ENCODE results near the gene SPATA13.

SPATA13 gene

DNA sequence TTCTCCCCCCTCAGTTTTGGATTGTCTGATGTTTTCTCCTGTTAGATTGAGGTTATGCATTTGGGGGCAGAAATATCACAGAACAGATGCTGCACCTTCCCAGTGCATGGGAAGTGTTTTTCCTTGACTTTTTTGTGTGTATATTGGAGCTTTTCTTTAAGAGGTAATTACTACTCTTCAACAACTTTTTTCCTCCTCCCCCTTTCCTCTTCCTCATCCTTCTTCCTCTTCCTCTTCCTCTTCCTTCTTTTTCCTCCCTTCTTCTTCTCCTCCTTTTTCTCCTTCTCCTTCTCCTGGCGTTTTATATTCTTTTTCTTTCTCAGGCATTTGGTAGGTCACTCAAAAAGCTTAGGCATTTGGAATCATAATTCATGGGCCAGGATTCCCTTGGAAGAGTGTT, 18.1 kb upstream of the SPATA13 start:
- DNase-seq: no peak

DNA sequence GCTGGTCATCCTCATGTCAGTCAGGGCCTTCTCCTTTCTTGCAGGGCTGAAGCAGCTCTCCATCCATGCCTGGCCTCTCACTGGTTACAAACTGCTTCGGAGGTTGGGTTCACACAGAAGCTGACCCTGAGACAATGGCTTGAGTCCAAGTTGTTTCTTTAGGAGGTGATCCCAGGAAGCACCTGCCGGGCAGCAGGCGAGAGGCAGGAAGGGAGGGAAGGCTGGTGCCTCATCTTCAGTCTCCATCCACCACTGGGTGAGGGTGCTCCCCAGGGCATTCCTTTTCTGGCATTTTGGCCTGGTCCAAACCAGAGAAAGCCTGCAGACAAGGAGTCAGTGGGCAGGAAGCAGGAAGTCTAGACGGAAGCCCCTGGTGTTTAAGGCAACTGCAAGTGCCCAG, 17.6 kb upstream of the SPATA13 start:
- no peak for DNase-seq

DNA sequence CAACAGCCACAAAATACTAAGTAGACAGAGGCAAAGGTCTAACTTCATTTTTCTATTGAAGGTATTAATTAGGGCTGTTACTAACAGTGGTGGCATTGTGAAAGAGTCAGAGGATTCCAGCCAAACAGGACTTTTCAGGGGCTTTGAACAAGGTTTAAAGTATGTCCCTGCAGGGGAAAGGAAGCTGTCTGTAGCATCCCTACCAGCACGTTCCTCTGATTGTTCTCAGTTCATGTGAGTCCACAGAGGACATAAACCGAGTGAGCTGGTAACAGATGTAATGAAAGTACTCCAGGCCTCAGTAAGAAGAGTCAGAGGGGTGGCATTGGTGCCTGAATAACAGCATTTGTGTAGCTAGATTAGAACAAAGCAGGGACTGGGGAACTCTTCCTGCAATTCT, 15.3 kb upstream of the SPATA13 start:
- no peak for DNase-seq

DNA sequence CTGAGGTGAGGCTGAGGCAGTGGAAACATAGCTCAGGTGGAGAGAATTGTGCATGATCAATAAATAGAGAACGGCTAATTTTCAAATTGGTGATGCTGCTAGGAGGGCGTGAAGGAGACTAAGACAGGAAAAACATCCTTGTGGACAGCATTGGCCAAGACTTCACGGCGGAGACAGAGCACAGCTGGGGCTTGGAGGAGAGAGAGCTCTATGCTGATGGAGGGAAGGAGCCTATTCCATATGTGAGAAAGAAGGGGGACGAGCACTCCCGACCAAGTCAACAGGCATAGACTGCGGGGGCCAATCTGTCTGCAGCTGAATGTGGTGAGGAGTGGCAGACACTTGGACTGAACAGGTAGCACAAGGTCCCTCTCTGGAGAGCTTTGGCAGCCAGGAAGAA, 14.8 kb upstream of the SPATA13 start:
- no peak for DNase-seq

DNA sequence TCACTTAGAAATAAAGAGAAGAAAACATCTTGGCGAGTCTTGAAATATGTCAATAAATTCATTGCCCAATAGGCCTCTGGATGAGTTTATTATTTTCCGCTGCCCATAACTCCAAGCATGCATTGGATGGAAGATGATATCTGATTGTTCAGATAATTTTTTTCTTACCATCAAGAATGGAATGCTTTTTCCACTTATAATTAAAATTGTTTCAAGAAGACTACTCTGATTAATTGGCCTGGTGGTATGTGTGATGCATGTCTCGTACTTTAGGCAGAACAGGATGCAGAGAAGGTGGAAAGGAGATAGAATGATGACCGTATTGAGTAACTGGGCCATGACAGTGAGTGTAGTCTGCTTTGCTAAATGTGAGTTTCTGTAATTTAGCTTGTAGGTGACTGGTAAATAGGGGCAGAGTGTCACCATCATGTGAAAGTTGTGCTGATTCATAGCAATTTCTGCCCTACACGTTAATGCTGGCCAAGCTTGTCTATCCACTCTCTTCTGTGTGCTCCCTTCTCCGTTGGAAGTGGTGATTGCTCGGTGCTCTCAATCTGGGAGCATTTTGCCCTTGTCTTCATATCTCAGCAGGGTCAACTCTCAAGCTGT, 13.5 kb upstream of the SPATA13 start:
- no peak for DNase-seq

DNA sequence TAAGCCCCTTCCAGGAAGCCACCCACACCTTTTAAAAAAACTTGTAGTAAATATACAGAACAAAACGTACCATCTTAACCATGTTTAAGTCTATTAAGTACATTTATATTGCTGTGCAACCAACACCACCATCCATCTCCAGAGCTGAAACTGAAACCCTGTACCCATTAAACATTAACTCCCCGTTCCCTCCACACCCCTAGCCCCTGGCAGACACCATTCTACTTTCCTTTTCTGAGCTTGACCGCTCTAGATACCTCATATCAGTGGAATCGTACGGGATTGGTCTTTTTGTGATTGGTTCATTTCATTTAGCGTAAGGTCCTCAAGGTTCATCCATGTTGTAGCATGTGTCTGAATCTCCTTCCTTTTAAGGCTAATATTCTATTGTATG, 13.0 kb upstream of the SPATA13 start:
- DNase-seq: no peak

DNA sequence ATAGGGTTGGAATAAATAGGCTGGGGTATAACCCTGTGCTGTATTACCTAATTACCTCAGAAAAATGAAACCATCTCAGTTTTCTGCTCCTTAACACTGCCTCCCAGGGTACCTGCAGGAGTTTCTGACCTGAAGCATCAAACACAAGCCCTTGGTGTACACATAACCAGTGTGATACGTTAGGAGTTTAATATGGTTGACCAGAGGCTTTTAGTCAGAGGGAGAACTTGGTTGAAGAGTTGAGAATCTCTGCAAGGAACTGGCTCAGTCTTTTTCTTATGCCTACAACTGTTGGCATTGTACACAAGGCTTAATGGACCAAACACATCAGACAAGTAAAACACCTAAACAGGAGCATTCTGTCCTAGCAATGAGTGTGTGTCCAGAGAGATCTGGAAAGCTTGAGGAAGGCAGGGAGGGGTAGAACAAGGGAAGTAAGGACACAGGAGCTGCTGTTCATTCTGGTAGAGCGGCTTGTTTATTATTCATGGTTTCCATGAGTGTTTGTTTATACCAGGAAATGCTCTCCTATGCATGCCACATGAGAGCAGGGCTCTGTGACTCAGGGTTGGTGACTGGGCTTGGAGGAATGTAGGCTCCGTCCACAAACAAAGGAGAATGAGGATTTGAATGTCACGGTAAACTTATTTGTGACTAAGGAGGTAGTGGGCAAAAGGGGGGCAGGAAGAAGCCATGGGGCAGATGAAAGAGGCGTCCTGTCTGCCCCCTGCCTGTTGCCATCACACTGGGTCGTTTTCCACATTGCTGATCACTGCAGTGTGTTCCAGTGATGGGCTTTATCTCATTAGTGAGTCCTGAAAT, 11.9 kb upstream of the SPATA13 start:
- peak; percentile 41 for DNase-seq

DNA sequence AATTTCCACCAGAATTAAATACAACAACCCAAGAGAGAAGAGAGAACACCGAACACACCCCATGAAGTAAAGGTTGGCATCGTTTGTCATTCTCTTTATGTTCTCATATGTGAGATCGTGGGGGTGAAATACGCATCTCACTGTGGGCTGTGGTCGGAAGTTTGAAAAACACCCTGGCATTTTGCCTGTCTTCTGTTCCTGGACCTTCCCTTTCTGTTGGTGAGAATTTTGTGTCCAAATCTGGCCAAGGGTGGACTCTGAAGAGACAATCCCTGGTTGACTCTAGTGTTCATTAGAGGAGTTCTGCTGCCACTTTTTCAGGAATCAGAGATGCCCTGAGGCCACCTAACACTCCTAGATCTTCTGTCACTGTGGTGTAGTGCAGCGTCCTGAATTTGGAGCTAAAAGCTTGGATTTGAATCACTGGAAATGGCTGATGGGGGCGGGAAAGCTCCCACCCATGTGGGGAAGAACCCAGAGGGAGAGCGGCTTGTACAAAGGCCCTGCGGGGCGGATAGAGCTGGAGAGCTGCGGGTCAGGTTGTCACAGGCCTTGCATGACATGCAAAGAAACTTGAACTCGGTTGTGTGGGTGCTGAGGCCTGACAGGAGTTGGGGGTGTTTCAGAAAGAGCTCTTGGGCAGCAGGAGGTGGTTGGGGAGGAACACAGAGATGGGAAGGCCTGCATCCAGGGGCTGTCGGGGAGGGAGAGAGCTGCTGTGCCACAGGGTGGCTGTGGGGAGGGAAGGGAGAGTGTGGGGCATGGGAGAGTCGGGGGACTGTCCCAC, 11.1 kb upstream of the SPATA13 start:
- no peak for DNase-seq

DNA sequence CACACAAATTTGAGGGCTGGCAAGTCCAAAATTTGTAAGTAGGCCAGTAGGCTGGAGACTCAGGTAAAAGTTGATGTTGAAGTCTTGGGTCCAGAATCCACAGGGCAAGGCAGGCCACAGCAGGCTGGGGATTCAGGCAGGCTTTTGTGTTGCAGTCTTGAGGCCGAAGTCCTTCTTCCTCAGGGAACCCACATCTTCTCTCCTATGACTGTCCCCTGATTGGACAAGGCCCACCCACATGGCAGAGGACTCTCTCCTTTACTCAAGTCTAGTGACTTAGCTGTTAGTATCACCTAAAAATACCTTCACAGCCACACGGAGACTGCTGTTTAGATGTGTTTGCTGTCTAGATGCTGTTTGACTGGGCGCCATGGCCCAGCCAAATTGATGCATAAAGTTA, 9.9 kb upstream of the SPATA13 start:
- no peak for DNase-seq

DNA sequence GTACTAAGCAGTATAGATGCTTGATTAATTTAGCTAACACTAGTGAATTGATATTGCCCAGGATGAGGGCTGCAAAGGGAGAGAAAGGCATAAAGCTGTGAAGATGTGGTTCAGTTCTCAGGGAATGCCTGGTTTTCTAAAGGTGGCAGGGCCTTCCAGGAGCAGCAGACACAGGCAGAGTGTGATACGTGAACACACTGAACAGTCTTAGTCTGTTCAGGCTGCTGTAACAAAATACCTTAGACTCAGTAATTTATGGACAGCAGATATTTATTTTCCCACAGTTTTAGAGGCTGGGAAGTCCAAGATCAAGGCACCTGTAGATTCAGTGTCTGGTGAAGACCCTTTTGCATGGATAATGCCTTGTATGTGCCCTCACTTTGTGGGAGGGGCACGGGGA, 8.7 kb upstream of the SPATA13 start:
- no peak for DNase-seq

DNA sequence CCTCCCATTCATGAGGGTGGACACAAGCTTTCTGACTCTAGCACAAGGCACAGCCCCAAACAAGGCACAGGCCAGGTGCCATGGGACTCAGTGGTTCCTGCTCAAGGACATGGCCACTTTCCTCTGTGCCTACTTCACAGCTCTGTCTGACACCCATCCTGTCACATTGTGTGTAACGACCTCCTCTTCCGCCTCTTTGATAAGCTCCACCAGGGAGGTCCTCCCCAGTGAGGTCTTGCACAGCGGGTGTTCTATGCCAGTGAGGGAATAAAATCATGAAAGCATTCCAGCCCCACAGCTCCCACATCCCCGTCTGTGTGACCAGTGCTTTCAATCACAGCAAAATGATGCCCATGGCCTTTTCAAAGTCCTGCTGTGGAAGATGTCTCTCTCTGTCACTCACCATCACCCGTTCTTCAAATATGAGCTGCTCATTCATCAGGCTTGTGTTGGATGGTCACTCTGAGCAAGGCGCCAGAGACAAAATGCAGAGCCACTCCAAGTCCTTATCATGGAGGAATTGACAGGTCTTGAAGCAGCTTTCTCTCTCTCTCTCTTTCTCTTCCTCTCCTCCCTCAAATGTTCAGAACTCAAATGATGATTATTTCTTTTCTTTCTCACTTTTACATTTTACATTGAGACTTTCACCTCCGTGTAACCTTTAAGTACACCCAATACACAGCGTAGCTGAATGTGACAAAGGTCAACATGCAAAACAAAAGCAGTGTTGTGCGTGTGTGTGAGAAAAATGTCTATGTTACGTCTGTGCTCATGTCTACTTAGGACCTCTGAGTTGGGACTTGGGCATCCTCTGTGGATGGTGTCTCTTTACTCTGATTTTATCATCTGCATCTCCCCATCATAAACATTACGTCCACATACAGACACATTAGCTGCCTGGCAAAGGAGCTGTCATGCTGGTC, 8.0 kb upstream of the SPATA13 start:
- no peak for DNase-seq

DNA sequence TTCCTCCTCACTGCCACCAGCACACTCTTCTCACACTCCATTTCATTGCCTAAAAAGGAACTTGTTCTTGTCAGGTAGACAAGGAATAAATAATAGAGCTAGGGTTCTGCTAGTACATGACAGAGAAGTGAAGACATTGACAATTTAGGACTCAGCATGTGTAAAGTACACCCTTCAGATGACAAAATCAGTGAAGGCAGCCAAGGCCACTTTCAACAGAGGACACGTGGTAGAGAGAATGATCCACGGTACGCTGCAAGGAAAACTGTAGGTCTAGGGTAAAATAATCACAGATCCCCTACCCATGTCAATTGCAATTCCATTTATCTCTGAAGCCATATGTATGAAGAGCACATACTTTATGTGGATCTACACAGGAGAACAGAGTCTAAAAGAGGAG, 7.2 kb upstream of the SPATA13 start:
- no peak for DNase-seq

DNA sequence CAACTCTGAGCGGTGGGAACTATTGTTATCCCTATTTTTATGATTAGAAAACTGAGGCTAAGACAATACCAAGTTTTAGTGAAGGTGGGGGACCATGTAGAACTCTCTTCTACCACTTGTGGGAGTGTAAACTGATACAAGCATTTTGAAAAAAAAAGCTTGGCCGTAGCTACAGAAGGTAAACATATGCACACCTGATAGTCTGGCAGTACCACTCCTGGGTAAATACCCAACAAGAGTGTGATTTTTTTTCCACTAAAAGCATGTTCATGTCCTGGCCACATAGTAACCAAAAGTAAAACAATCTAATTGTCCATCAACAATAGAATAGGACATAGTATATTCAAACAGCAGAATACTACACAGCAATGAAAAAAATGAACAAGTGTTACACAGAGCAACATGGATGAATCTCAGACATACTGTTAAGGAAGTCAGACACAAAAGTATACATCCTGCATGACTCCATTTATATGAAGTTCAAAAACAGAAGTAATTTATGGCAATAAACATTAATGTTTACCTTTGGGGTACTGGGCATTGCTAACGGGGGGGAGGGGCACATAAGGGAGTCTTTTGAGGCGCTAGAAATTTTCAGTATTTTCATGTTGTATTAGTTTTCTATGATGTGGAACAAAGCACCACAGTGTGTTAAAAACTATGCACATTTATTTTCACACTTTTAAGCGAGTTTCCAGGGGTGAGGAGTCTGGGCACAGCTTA, 6.4 kb upstream of the SPATA13 start:
- DNase-seq: peak; percentile 29

DNA sequence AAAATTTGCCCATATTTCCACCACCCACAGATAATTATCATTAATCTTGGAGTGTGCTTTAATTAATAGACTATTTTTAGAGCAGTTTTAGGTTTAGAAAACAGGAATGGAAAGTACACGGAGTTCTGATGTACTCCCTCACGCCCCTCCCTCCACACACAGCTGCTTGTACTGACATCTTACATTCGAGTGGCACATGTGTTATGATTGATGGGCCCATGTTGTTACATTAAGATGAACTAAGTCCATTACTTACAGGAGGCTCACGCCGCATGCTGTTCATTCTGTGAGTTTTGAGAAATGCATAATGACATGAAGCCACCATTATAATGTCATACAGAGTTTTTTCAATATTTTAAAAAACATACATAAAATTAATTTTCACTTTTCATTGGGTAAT, 1.2 kb upstream of the SPATA13 start:
- no peak for DNase-seq

DNA sequence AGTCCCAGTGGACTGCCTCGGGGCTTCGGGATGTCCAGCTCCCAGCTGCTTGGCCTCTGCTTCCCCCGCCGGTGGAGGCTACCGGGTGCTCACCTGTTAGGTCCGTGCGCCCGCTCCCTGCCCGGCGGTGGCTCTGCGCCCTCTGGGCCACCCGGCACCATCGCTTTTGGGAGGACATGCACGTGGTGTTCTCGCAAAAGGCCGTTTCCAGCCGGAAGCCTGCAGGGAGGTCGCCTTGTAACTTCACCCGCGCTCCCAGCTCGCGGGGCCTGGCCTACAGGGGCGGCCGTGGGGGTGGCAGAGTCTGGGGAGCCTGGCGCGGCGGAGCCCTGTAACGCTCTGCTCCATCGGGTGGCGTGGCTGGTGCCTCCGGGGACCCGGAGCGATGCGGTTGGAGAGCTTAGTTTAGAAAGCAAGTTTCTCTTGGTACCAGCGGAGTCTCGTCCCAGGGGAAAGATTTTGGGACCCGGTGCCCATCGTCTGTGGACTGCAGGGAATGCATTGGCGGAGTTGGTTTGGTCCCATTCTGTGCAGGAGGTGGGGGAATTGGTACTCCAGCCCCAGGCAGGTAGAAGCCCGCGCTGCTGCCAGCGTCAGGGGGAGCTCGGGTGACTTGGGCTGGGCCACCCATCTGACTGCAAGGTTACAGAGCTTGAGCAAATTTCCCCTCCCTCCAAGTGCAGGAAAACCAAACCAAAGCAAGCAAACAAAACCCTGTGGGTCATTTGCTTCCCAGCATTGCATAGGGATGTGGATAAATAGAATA, 673 bp downstream of the SPATA13 start:
- DNase-seq: no peak

DNA sequence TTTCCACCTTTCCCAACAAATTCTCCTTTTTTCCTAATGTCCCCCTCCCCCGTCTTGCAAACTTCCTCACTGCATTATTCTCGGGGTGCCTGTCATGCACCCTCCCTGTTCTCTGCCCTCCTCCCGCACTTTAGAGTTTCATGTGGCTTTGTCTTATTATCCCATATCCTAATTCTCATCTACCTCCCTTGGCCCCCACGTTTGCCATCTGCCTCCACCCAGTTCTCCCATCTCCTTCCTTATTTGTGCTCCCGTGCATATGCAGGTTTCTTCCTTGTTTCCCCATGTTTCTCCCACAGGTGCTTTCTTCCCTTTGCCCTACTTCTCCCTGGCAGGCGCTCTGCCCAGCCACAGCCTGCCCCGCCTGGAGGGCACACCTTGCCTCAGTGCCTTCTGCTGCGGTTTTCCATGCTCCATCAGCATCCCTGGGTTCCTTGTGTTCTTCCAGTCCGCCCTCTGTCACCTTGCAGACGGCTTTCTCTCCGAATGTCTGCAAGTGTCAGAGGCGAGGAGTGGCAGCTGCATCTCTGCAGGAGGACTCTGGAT, 1.5 kb downstream of the SPATA13 start:
- no peak for DNase-seq

DNA sequence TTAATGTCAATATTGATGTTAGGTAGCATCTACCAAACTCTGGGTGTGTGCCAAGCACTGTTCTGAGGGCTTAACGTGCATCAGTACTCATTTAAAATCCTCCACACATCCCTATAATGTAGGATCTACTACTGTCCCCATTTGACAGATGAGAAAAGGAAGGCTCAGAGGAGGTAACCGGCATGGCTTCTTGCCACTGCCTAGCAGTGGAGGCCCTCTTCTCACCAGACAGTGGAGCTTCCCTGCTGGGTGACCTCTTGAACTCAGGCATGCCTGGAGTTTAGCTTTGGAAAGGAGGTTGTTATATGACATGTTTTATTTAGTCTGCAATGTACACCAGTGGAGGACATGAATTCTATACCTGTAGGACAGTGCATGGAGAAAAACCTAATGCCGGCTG, 2.1 kb downstream of the SPATA13 start:
- DNase-seq: no peak

DNA sequence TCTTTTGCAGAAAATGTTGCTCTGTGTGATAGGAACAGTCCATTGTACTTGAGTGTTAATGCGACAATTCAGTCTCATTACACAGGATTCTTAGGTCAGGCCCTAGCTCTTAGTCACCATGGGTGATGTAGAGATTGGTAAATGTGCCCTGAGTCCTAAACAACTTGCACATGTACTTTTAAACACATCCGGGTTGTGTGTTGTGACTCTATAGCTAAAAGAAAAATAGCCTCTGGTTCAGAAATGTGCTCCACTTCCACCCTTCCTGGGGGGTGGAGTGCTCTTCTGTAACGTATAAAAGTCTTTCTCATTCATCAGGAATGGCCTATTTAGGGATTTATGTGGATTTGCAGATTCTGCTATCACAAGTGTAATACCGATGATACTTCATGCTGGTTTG, 5.2 kb downstream of the SPATA13 start:
- DNase-seq: no peak

DNA sequence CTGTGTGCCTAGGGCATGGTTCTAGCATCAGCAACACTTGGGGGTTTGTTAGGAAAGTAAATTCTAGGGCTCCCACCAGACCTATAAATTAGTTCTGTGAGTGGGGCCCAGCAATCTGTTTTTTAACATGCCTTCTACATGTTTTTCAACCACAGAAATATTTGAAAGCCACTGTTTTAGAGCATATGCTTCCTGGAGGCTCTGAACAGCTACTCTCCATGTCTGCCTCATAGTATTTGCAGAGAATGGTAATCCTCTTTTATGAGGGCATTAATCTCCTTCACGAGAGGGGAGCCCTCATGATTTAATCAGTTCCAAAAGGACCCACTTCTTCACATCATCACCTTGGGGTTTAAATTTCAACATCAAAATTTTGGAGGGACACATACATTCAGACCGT, 6.0 kb downstream of the SPATA13 start:
- DNase-seq: no peak

DNA sequence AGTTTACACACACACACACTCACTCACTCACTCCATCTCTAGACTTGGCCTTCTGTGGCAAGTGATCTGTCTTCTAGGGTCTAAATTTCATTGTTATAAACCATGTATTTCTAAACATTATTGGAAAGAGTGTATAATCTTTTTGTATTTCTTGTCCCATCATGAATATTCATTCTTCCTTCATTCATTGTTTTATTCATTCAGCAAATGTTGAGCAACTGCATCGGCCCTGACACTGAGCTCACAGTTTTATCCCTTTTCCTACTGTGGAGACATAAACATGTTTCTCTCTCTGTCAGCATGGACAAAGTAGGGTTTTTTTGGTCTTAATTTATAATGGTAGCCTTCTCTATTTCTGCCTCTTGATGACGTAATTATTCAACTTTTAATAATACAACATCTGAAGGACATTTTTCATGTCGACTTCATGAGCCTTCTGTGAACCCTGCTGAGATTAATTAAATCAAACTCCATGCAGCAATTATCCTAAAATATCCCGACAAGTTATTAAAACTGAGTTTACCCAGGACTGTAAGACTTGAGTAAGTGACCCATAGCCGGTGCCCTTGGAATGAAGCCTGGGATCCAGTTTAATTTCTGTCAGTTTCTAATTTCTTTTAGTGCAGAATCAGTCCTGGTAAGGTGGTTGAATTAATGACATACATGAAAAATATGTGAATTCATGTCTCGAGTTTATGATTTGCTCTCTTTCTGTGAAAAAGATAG, 7.3 kb downstream of the SPATA13 start:
- DNase-seq: no peak

DNA sequence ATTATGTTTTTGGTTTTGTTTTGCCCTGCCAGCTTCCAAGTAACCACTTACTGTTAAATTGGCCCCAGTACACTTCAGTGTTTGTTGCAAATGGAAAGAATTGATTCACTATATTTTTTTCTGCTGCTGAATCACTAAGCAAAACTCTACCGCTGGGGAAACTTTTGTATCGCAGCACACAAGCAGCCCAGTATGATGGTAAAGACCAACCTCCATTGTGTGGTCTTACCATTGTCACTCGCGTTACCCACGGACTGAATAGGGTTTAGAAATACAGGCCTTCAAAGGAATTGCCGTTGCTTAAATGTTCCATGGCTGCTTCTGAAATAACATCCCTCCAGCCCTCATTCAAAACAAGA, 7.9 kb downstream of the SPATA13 start:
- no peak for DNase-seq

All from NCI-H2029 treated with DMSO at 0.1 percent for 48 hours (cell line).